ENCODE measurements around the gene PYDC2.
"Not testable (repeated sequence)": the region's sequence is repeated elsewhere in the genome, so short reads cannot be mapped to it uniquely, and the experiment has no call there.

PYDC2 gene

DNA sequence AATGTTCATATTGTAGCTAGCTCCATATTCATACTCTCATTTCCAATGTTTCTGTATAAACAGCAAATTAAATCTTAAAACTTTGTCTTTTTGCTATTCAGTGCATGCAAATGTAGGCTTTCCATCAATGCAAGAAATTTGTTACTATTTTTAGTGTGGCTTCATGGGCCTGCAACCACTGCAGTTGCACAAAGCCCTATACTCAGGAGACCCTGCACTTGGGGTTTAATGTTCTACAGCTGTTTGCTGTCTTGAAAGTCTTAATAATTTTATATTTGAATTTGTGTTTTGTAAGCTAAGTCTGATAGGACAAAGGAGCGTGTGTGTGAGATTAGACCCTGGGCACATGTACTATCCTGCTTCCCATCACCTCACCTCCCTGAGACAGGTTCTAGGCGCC is 9.6 kb downstream of the PYDC2 start:
- Histone ChIP-seq H3K4me1 (ENCODE audit: insufficient read depth, low read length) (no peaks in the 10 kb centered on the region), H3K4me3 (ENCODE audit: low read length) (no peak overlapping the region), H3K36me3 (ENCODE audit: insufficient read depth, low read depth, low read length) (no peaks in the 10 kb centered on the region), H3K9ac (ENCODE audit: low read depth, low read length) (no peak overlapping the region), H3K9me3 (ENCODE audit: insufficient read depth, low read depth, low read length) (no peaks in the 10 kb centered on the region), H3K27me3 (ENCODE audit: insufficient read depth, low read length) (no peaks in the 10 kb centered on the region), H3K27ac (ENCODE audit: low read length) (no peak overlapping the region)

- no peak overlapping the region for H3K27ac ChIP-seq (ENCODE audit: low read length)
- H3K9ac ChIP-seq (ENCODE audit: low read depth, low read length): no peak overlapping the region
- no peaks in the 10 kb centered on the region for H3K36me3 ChIP-seq (ENCODE audit: insufficient read depth, low read depth, low read length)
- H3K9me3 ChIP-seq (ENCODE audit: insufficient read depth, low read depth, low read length): no peaks in the 10 kb centered on the region
- no peak overlapping the region for H3K4me3 ChIP-seq (ENCODE audit: low read length)
- no peaks in the 10 kb centered on the region for H3K4me1 ChIP-seq (ENCODE audit: insufficient read depth, low read length)
- H3K27me3 ChIP-seq (ENCODE audit: insufficient read depth, low read length): no peaks in the 10 kb centered on the region
These were observed 12.8 kb downstream of the PYDC2 start for GRCh38 chr3:191473661-191474198.

GRCh38 chr3:191476066-191476772 is 15.3 kb downstream of the PYDC2 start:
- H3K27me3 ChIP-seq (ENCODE audit: insufficient read depth, low read length): no peaks in the 10 kb centered on the region
- H3K9ac ChIP-seq (ENCODE audit: low read depth, low read length): no peak overlapping the region
- no peaks in the 10 kb centered on the region for H3K36me3 ChIP-seq (ENCODE audit: insufficient read depth, low read depth, low read length)
- H3K9me3 ChIP-seq (ENCODE audit: insufficient read depth, low read depth, low read length): no peaks in the 10 kb centered on the region
- no peak overlapping the region for H3K27ac ChIP-seq (ENCODE audit: low read length)
- H3K4me3 ChIP-seq (ENCODE audit: low read length): no peak overlapping the region
- no peaks in the 10 kb centered on the region for H3K4me1 ChIP-seq (ENCODE audit: insufficient read depth, low read length)

DNA sequence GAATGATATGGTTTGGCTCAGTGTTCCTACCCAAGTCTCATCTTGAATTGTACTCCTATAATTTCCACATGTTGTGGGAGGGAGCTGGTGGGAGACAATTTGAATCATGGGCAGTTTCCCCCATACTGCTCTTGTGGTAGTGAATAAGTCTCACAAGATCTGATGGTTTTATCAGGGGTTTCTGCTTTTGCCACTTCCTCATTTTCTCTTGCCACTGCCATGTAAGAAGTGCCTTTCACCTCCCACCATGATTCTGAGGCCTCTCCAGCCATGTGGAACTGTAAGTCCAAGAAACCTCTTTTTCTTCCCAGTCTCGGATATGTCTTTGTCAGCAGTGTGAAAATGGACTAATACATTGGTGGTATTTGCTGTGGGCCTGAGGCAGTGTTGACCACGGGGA is 23.0 kb downstream of the PYDC2 start:
- not testable (repeated sequence) for H3K27ac ChIP-seq (ENCODE audit: low read length); H3K4me3 ChIP-seq (ENCODE audit: low read length); H3K4me1 ChIP-seq (ENCODE audit: insufficient read depth, low read length)

DNA sequence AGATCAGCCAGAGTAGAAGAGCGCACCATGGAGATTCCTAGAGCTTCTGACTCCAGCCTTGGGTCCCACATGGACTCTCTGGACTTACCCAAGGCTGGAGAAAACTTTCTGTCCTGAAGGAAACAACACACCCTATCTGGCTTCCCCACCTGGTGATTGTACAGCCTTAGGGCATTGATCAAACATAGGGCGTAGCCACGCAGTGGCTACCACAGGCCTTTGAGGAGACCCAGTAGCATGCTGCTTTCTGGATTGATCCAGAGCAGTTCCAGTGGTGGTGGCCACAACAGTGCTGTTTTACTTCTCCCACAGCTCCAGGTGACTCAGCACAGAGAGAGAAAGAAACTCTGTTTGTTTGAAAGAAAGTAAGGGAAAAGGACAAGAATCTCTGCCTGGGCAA is 23.5 kb downstream of the PYDC2 start:
- H3K9me3 ChIP-seq (ENCODE audit: insufficient read depth, low read depth, low read length): no peaks in the 10 kb centered on the region

More for the DNA sequence above, 23.0 kb downstream of the PYDC2 start:
- not testable (repeated sequence) for H3K9me3 ChIP-seq (ENCODE audit: insufficient read depth, low read depth, low read length); H3K36me3 ChIP-seq (ENCODE audit: insufficient read depth, low read depth, low read length); H3K27me3 ChIP-seq (ENCODE audit: insufficient read depth, low read length); H3K9ac ChIP-seq (ENCODE audit: low read depth, low read length)

DNA sequence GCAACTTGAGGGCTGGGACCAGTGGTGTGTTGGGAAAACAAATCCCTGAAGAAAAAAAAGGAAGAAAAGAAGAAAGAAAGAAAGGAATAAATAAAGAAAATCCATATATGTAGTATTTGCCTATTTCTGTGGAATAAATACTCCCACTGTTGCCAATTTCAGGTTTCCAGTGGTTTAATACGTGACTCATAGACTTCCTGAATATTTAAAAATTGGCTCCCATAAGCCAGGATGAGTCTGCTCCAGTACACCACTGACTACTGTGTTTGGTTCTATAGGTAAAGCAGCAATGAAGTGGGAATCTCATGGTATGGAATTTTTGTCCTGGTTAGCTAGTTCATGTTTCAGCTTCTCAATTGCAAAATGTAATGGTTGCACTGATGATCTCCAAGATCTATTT is 31.6 kb downstream of the PYDC2 start:
- Histone ChIP-seq H3K27me3 (ENCODE audit: insufficient read depth, low read length) (no peaks in the 10 kb centered on the region), H3K9me3 (ENCODE audit: insufficient read depth, low read depth, low read length) (no peaks in the 10 kb centered on the region), H3K9ac (ENCODE audit: low read depth, low read length) (no peak overlapping the region), H3K27ac (ENCODE audit: low read length) (no peak overlapping the region), H3K4me3 (ENCODE audit: low read length) (no peak overlapping the region), H3K4me1 (ENCODE audit: insufficient read depth, low read length) (no peaks in the 10 kb centered on the region), H3K36me3 (ENCODE audit: insufficient read depth, low read depth, low read length) (no peaks in the 10 kb centered on the region)

More for the DNA sequence above, 23.5 kb downstream of the PYDC2 start:
- Histone ChIP-seq H3K4me1 (ENCODE audit: insufficient read depth, low read length) (no peaks in the 10 kb centered on the region), H3K27me3 (ENCODE audit: insufficient read depth, low read length) (no peaks in the 10 kb centered on the region), H3K9ac (ENCODE audit: low read depth, low read length) (no peak overlapping the region), H3K27ac (ENCODE audit: low read length) (no peak overlapping the region), H3K4me3 (ENCODE audit: low read length) (no peak overlapping the region), H3K36me3 (ENCODE audit: insufficient read depth, low read depth, low read length) (no peaks in the 10 kb centered on the region)

DNA sequence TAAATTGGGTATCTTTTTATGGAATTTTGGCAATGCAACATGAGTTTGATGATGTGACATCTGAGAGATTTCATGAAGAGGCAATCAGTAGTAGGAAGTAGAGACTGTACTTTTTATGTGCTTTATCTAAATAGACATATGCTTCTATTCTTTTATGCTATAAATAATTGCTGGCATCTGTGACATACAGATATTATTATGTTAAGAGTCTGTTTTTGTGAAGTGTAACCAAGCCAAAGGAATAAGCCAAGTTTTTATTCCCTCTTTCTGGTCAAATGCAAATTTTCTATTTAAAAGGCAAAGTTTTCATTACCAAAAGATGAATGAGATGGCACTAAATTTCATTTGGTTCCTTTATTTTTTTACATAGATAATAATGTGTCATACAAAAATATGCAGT is 32.4 kb downstream of the PYDC2 start:
- no peaks in the 10 kb centered on the region for H3K27me3 ChIP-seq (ENCODE audit: insufficient read depth, low read length)
- H3K4me1 ChIP-seq (ENCODE audit: insufficient read depth, low read length): no peaks in the 10 kb centered on the region
- H3K4me3 ChIP-seq (ENCODE audit: low read length): no peak overlapping the region
- H3K9me3 ChIP-seq (ENCODE audit: insufficient read depth, low read depth, low read length): no peaks in the 10 kb centered on the region
- H3K36me3 ChIP-seq (ENCODE audit: insufficient read depth, low read depth, low read length): no peaks in the 10 kb centered on the region
- no peak overlapping the region for H3K27ac ChIP-seq (ENCODE audit: low read length)
- H3K9ac ChIP-seq (ENCODE audit: low read depth, low read length): no peak overlapping the region

- Histone ChIP-seq H3K36me3 (ENCODE audit: insufficient read depth, low read depth, low read length) (no peaks in the 10 kb centered on the region), H3K9ac (ENCODE audit: low read depth, low read length) (no peak overlapping the region), H3K4me3 (ENCODE audit: low read length) (no peak overlapping the region), H3K4me1 (ENCODE audit: insufficient read depth, low read length) (no peaks in the 10 kb centered on the region), H3K9me3 (ENCODE audit: insufficient read depth, low read depth, low read length) (no peaks in the 10 kb centered on the region), H3K27me3 (ENCODE audit: insufficient read depth, low read length) (no peaks in the 10 kb centered on the region), H3K27ac (ENCODE audit: low read length) (no peak overlapping the region)
These were observed 38.5 kb downstream of the PYDC2 start for GRCh38 chr3:191499307-191500080.

DNA sequence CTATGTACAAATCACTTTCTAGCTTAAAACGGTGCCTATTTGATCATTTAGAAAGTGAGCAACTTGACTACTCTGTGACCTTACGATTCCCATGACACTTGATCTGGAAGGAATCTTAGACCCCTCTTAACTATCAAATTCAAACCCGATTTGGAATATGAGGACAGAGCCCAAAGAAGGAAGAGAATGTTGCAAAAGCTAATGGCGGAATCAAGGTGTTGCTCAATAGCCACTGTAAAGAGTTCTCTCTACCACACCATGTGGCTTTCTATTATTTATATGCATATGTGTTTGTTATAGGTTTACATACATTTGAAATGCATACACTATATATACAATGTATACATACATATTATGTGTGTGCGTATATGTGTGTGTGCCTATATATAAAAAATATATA is 39.9 kb downstream of the PYDC2 start:
- Histone ChIP-seq H3K36me3 (ENCODE audit: insufficient read depth, low read depth, low read length) (no peaks in the 10 kb centered on the region), H3K4me3 (ENCODE audit: low read length) (no peak overlapping the region), H3K9ac (ENCODE audit: low read depth, low read length) (no peak overlapping the region), H3K4me1 (ENCODE audit: insufficient read depth, low read length) (no peaks in the 10 kb centered on the region), H3K9me3 (ENCODE audit: insufficient read depth, low read depth, low read length) (no peaks in the 10 kb centered on the region), H3K27me3 (ENCODE audit: insufficient read depth, low read length) (no peaks in the 10 kb centered on the region), H3K27ac (ENCODE audit: low read length) (no peak overlapping the region)

DNA sequence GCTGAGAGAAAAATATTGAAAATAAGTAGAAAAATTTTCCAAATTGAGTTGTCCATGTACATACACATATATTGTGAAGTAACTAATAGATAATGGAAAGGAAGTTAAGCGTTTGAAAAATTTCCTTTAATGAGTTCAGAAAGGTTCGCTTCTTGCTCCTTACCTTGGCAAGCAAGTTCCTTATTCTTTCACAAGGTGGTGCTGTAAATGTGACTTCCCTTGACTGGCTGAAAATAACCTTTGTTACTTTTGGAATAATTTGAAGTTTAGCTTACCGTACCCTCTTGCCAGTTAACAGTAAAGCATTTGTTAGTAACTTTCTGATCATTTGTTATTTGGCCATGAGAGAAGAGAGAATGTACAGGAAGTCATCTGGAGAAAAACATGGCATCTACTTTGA is 41.6 kb downstream of the PYDC2 start:
- H3K27me3 ChIP-seq (ENCODE audit: insufficient read depth, low read length): no peaks in the 10 kb centered on the region
- H3K9me3 ChIP-seq (ENCODE audit: insufficient read depth, low read depth, low read length): no peaks in the 10 kb centered on the region
- H3K27ac ChIP-seq (ENCODE audit: low read length): no peak overlapping the region
- no peaks in the 10 kb centered on the region for H3K4me1 ChIP-seq (ENCODE audit: insufficient read depth, low read length)
- no peak overlapping the region for H3K4me3 ChIP-seq (ENCODE audit: low read length)
- no peak overlapping the region for H3K9ac ChIP-seq (ENCODE audit: low read depth, low read length)
- H3K36me3 ChIP-seq (ENCODE audit: insufficient read depth, low read depth, low read length): no peaks in the 10 kb centered on the region

GRCh38 chr3:191509078-191509477 is 48.1 kb downstream of the PYDC2 start:
- H3K27ac ChIP-seq (ENCODE audit: low read length): no peak overlapping the region
- H3K4me3 ChIP-seq (ENCODE audit: low read length): no peak overlapping the region
- H3K9me3 ChIP-seq (ENCODE audit: insufficient read depth, low read depth, low read length): no peaks in the 10 kb centered on the region
- H3K36me3 ChIP-seq (ENCODE audit: insufficient read depth, low read depth, low read length): no peaks in the 10 kb centered on the region
- no peak overlapping the region for H3K9ac ChIP-seq (ENCODE audit: low read depth, low read length)
- no peaks in the 10 kb centered on the region for H3K4me1 ChIP-seq (ENCODE audit: insufficient read depth, low read length)
- H3K27me3 ChIP-seq (ENCODE audit: insufficient read depth, low read length): no peaks in the 10 kb centered on the region

Measured in iPS-20b (cell line).